HepG2 (cell line): ENCODE results near the gene RAPGEF5. TPM values are rescaled to one million over a fixed set of nuclear protein-coding genes. Genes with fewer than 3 reads are reported as not detected.

Source experiments
- ATAC-seq: fragments of 200-7000 bp; cut with Tn5 transposase; 3 replicates; pipeline ENCODE4 v1.9.1; 2020; ENCODE audit warnings: mild to moderate bottlenecking, moderate library complexity
- BruUV-seq: library from RNA; stranded (reverse); fragments of 400-500 nt; replicated peaks from 2 replicates; lab custom pipeline; 2021; lab: Mats Ljungman, UMichigan
- CTCF ChIA-PET: fragments of 300-600 bp; formaldehyde crosslinking; extraction: SDS; loops from one replicate; lab custom pipeline; 2021; ENCODE audit warnings: low total read pairs, inconsistent platforms, low intra/inter-chr PET ratio; lab: Yijun Ruan, JAX
- POLR2A ChIA-PET: fragments of 350-600 bp; sonication (Branson Sonifier 250); formaldehyde crosslinking; loops from one replicate; lab custom pipeline; 2020; ENCODE audit warnings: antibody characterized with exemption, inconsistent platforms; lab: Yijun Ruan, JAX
- DNase-seq: peaks from one replicate; pipeline ENCODE4 v3.0.0-alpha.2; 2015; ENCODE audit warnings: low spot score
- FAIRE-seq: peaks from 3 replicates; lab custom pipeline; 2011; peaks lifted over from hg19 to GRCh38; lab: Jason Lieb, UNC
- H2AFZ ChIP-seq: one replicate; pipeline ENCODE4 v1.6.1; 2011; ENCODE audit warnings: low read length, inconsistent platforms
- H3K27ac ChIP-seq: fragments of 300-600 bp; 3 replicates; pipeline ENCODE4 v1.8.0; 2011; ENCODE audit warnings: mixed run types, mild to moderate bottlenecking, mixed read lengths, low read length, inconsistent platforms; ENCODE audit not compliant: insufficient read depth; ENCODE audit errors: extremely low read length
- H3K27me3 ChIP-seq, 2 experiments: fragments of 200-600 bp in 1 of 2; 2 replicates in 1 of 2; 3 replicates in 1 of 2; pipeline versions ENCODE4 v1.6.0 to v1.8.0; 2011; ENCODE audit warnings: low read length in 2 of 2, mild to moderate bottlenecking in 2 of 2, moderate library complexity in 2 of 2, inconsistent platforms in 1 of 2; ENCODE audit not compliant: insufficient read depth in 2 of 2, control insufficient read depth in 1 of 2
- H3K36me3 ChIP-seq, 2 experiments: fragments of 200-600 bp in 1 of 2; replicated peaks in 1 of 2; 2 replicates in 1 of 2; 3 replicates in 1 of 2; pipeline versions ENCODE4 v1.5.1 to v1.8.0; 2011; ENCODE audit warnings: low read length in 2 of 2, inconsistent platforms in 1 of 2; ENCODE audit not compliant: insufficient read depth in 2 of 2, control insufficient read depth in 1 of 2
- H3K4me1 ChIP-seq: 2 replicates; pipeline ENCODE4 v1.5.1; 2012; ENCODE audit warnings: low read length, inconsistent platforms; ENCODE audit not compliant: insufficient read depth
- H3K4me2 ChIP-seq: 2 replicates; pipeline ENCODE4 v1.6.0; 2011; ENCODE audit warnings: low read depth, low read length, inconsistent platforms
- H3K4me3 ChIP-seq, 3 experiments: fragments of 200-600 bp in 1 of 3; sonication (generic), shearing (Covaris generic) in 1 of 3; replicated peaks in 1 of 3; 2 replicates each; pipeline ENCODE4 v1.5.1; 2011 to 2016; ENCODE audit warnings: low read length in 3 of 3, inconsistent platforms in 2 of 3, low read depth in 2 of 3, mild to moderate bottlenecking in 2 of 3, control low read depth in 1 of 3, mixed read lengths in 1 of 3; ENCODE audit not compliant: insufficient read depth in 1 of 3
- H3K79me2 ChIP-seq: one replicate; pipeline ENCODE4 v1.6.1; 2011; ENCODE audit warnings: low read length, inconsistent platforms; ENCODE audit not compliant: insufficient read depth
- H3K9ac ChIP-seq: 2 replicates; pipeline ENCODE4 v1.6.0; 2011; ENCODE audit warnings: mild to moderate bottlenecking, low read depth, low read length, inconsistent platforms; ENCODE audit not compliant: insufficient read depth
- H3K9me3 ChIP-seq: 2 replicates; pipeline ENCODE4 v1.5.1; 2012; ENCODE audit warnings: mild to moderate bottlenecking, low read length
- H4K20me1 ChIP-seq: 2 replicates; pipeline ENCODE4 v1.6.0; 2011; ENCODE audit warnings: inconsistent platforms, mild to moderate bottlenecking, low read length, moderate library complexity; ENCODE audit not compliant: insufficient read depth
- HBP1 ChIP-seq: IDR thresholded peaks from 2 replicates; pipeline ENCODE4 v1.6.1; 2016; ENCODE audit warnings: low read depth, control low read depth
- JUND ChIP-seq: sonication (generic); formaldehyde crosslinking; IDR thresholded peaks from 2 replicates; pipeline ENCODE4 v1.8.0; 2022; ENCODE audit warnings: mild to moderate bottlenecking, missing genetic modification reagents
- NFIB ChIP-seq: sonication (generic); formaldehyde crosslinking; IDR thresholded peaks from 2 replicates; pipeline ENCODE4 v1.9.0; 2021; ENCODE audit warnings: missing genetic modification reagents, mild to moderate bottlenecking, borderline replicate concordance
- RBM22 ChIP-seq: fragments of 200-400 bp; formaldehyde crosslinking; optimal IDR thresholded peaks from 2 replicates; pipeline ENCODE3; 2017; ENCODE audit warnings: mild to moderate bottlenecking, low read length, moderate library complexity
- SMARCE1 ChIP-seq: fragments of 450-650 bp; IDR thresholded peaks from 2 replicates; pipeline ENCODE4 v1.6.1; 2017; ENCODE audit warnings: borderline replicate concordance
- TRIM24 ChIP-seq: sonication (generic); formaldehyde crosslinking; IDR thresholded peaks from 2 replicates; pipeline ENCODE4 v1.8.0; 2022; ENCODE audit warnings: mild to moderate bottlenecking, missing genetic modification reagents
- YEATS4 ChIP-seq: sonication (generic); formaldehyde crosslinking; IDR thresholded peaks from 2 replicates; pipeline ENCODE4 v1.4.0; 2020; ENCODE audit warnings: missing genetic modification reagents, borderline replicate concordance
- ZBTB21 ChIP-seq: sonication (generic); formaldehyde crosslinking; IDR thresholded peaks from 2 replicates; pipeline ENCODE4 v1.4.0; 2020; ENCODE audit warnings: missing genetic modification reagents
- ZMYM3 ChIP-seq: sonication (generic); formaldehyde crosslinking; IDR thresholded peaks from 2 replicates; pipeline ENCODE4 v1.5.1; 2020; ENCODE audit warnings: mild to moderate bottlenecking, missing genetic modification reagents
- ZNF264 ChIP-seq: sonication (generic); formaldehyde crosslinking; IDR thresholded peaks from 2 replicates; pipeline ENCODE4 v1.4.0; 2020; ENCODE audit warnings: missing genetic modification reagents
- ZNF292 ChIP-seq: sonication (generic); formaldehyde crosslinking; IDR thresholded peaks from 2 replicates; pipeline ENCODE4 v1.8.1; 2022; ENCODE audit warnings: mild to moderate bottlenecking, low read depth, missing genetic modification reagents, borderline replicate concordance
- ZNF790 ChIP-seq: sonication (generic); formaldehyde crosslinking; IDR thresholded peaks from 2 replicates; pipeline ENCODE4 v1.8.0; 2022; ENCODE audit warnings: missing genetic modification reagents, mild to moderate bottlenecking, borderline replicate concordance
- WGBS: methylation state at CpG from one replicate; pipeline ENCODE4 v1.1.6; 2017; ENCODE audit warnings: low lambda C conversion rate; 5-methylcytosine and 5-hydroxymethylcytosine counted together
- in situ Hi-C: cut with HindIII; loops from 2 replicates; pipeline ENCODE4 v1.10.0; 2017; ENCODE audit warnings: low pct_unique_long_range_greater_than_20kb; ENCODE audit not compliant: extremely low pct_ligation_motif_present
- intact Hi-C: fragments of 100-400 bp; cut with micrococcal nuclease; formaldehyde crosslinking; loops from one replicate; pipeline ENCODE4 v1.10.0; 2022; ENCODE audit not compliant: unreplicated experiment
- polyA plus RNA-seq, 8 experiments: library from polyadenylated mRNA; depleted of rRNA in 3 of 8; stranded (reverse) in 7 of 8; unstranded in 1 of 8; fragments of >200 nt; fragmentation: Illumina TruSeq in 4 of 8; extraction: Trizol in 4 of 8; gene quantifications; 2 replicates each; pipeline versions ENCODE4 v1.2.1 to v1.2.3, GENCODE V29; 2011 to 2016; ENCODE audit warnings: low read depth in 4 of 8, missing spikeins in 1 of 8, mixed read lengths in 1 of 8; ENCODE audit not compliant: insufficient read depth in 1 of 8
- total RNA-seq, 5 experiments: library from RNA; depleted of rRNA; stranded (reverse); fragments of >200 nt; fragmentation: Illumina TruSeq; extraction: Trizol; gene quantifications; 2 replicates each; pipeline ENCODE4 v1.2.3, GENCODE V29; 2016; ENCODE audit warnings: low read depth in 1 of 5
- TF ChIP-seq, protein P1 (sequence below): sonication (generic); formaldehyde crosslinking; IDR thresholded peaks from 2 replicates; pipeline ENCODE4 v1.5.1; 2020; ENCODE audit warnings: missing genetic modification reagents, mild to moderate bottlenecking, borderline replicate concordance

Gene RAPGEF5
- total and polyA plus RNA-seq, 2 of the 13 experiments (the other 11 are each of a cell fraction or from before 2014, with no cell fraction given): 17.1 to 23.4 TPM

- DNase-seq: no peak
- intact Hi-C loops (no loop called here), in situ Hi-C loops (no loop called here)
- Histone ChIP-seq H3K4me1 (peaks cover 19% of the 10 kb centered on the region), H3K4me2 (peak overlapping the region; percentile 83), H3K4me3 (peak overlapping the region; percentile 38 to 67 (median 51)), H3K27me3 (peaks cover 2 to 31% of the 10 kb centered on the region in 2 experiments; a peak in 4 of 5 replicates), H4K20me1 (no peaks in the 10 kb centered on the region), H3K9me3 (no peaks in the 10 kb centered on the region), H3K36me3 (no peaks in the 10 kb centered on the region), H3K79me2 (no peaks in the 10 kb centered on the region), H2AFZ (peak overlapping the region; percentile 13), H3K9ac (peak overlapping the region; percentile 6; the same call in 1 of the 2 replicates), H3K27ac (no peak overlapping the region)
- ChIA-PET CTCF (no interaction called here), POLR2A (no interaction called here)
- no peak for ATAC-seq
- FAIRE-seq: no peak
- WGBS: 18% methylated on average over 10 of the region's 10 CpGs
- no TSS peak for BruUV-seq
- TF ChIP-seq TRIM24 (CRISPR knock-in tag) (no peak), HBP1 (0 out of 2 replicates have a peak, but pooled peaks have one; percentile 24), ZNF264 (CRISPR knock-in tag) (no peak)
Measured at GRCh38 chr7:22083704-22084240, 273.2 kb downstream of the RAPGEF5 start.

DNA sequence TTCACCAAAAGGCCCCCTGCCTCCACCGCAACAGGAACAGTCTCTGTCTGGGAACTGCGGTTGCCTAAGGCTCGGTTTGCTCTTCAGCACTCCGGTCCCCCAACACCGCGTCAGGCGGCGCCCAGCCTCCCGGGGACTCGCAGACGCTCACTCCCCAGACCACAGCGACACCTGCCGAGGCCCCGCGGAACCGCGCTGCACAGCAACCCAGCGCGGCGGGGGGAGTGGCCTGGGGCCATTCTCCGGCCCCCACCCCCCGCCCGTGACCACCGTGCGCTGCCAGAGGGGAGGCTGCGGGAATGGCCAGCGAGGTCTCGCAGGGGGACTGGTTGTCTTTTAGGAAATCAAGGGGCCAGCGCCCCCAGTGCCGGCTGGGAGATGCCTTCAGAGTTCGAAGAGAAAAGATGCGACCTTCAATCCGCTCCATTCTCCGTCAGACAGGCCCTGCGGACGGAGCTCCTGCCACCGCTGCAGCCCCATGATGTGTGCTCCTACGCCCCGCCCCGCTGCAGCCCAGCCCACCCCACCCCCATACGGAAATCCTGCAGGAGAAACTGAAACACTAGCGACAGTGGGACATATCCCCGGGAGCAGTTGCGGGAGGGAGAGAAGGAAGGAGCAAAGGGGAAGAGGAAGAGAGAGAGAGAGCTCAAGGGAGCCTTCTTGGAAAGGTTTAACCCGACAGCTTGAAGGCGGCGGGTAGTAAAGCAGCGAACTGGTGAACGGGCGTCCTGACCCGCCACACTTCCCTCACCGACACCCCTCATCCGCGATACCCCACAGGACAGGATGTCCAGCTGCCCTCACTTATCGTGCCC lies 273.9 kb downstream of the RAPGEF5 start:
- ATAC-seq: peak; percentile 99
- Histone ChIP-seq H3K9me3 (no peaks in the 10 kb centered on the region), H3K4me1 (peaks cover 19% of the 10 kb centered on the region), H3K36me3 (no peaks in the 10 kb centered on the region), H3K79me2 (no peaks in the 10 kb centered on the region), H4K20me1 (no peaks in the 10 kb centered on the region), H3K27ac (no peak overlapping the region), H3K9ac (peak overlapping the region; percentile 6; the same call in 1 of the 2 replicates), H3K4me3 (peak overlapping the region; percentile 38 to 67 (median 51)), H3K4me2 (peak overlapping the region; percentile 83), H3K27me3 (peaks cover 2 to 31% of the 10 kb centered on the region in 2 experiments; a peak in 4 of 5 replicates), H2AFZ (peak overlapping the region; percentile 13)
- 1% methylated on average over 29 of the region's 55 CpGs for WGBS
- peak; percentile 38 for DNase-seq
- no TSS peak for BruUV-seq
- FAIRE-seq: peak; percentile 40
- ChIA-PET CTCF (no interaction called here), POLR2A (no interaction called here)
- intact Hi-C loops (no loop called here), in situ Hi-C loops (no loop called here)
- TF ChIP-seq YEATS4 (CRISPR knock-in tag) (no peak), ZNF292 (CRISPR knock-in tag) (no peak), ZNF790 (no peak), JUND (no peak), ZMYM3 (CRISPR knock-in tag) (no peak), RBM22 (no peak), SMARCE1 (no peak), ZBTB21 (CRISPR knock-in tag) (no peak), NFIB (no peak)
- TF ChIP-seq, protein P1, sequence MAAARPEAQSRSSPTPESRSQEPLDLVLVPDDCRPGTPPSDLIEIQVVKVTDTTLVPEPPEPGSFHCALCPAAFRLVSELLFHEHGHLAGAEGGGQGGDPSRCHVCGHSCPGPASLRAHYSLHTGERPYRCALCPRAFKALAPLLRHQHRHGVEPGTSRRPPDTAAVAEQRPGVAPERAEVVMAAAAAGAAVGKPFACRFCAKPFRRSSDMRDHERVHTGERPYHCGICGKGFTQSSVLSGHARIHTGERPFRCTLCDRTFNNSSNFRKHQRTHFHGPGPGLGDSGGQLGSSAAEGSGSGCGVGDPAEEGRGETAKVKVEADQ (CRISPR knock-in tag): no peak
